PFSK-1 (cell line): ENCODE results near the gene XRCC1.

Experiments
- FOXP2 ChIP-seq: optimal IDR thresholded peaks from 2 replicates; pipeline ENCODE3; 2011; ENCODE audit warnings: borderline replicate concordance, control low read depth, inconsistent platforms; ENCODE audit not compliant: insufficient read depth; ENCODE audit errors: extremely low read length, extremely low read depth
- POLR2AphosphoS5 ChIP-seq: IDR thresholded peaks from 2 replicates; pipeline ENCODE4 v1.6.1; 2012; ENCODE audit warnings: low read depth, mild to moderate bottlenecking, control low read depth, low read length, moderate library complexity
- REST ChIP-seq, 2 experiments: IDR thresholded peaks; 2 replicates each; pipeline versions ENCODE4 v1.6.1 to v1.8.0; 2011 to 2012; ENCODE audit warnings: low read depth in 2 of 2, low read length in 2 of 2, control low read depth in 1 of 2, inconsistent platforms in 1 of 2, mild to moderate bottlenecking in 1 of 2, moderate library complexity in 1 of 2; ENCODE audit not compliant: insufficient read depth in 1 of 2
- SIN3A ChIP-seq: IDR thresholded peaks from 2 replicates; pipeline ENCODE4 v1.6.1; 2012; ENCODE audit warnings: mild to moderate bottlenecking, low read length, moderate library complexity, borderline replicate concordance; ENCODE audit not compliant: insufficient read depth
- TAF1 ChIP-seq: IDR thresholded peaks from 2 replicates; pipeline ENCODE4 v1.6.1; 2012; ENCODE audit warnings: low read length, control low read depth, borderline replicate concordance; ENCODE audit not compliant: insufficient read depth

- TF ChIP-seq SIN3A (no peak), REST (IDR thresholded peaks at IDR 0.05; ENCODE audit: insufficient read depth in 1 of 2, low read depth in 2 of 2, low read length in 2 of 2) (no peak), TAF1 (no peak), POLR2AphosphoS5 (no peak), FOXP2 (no peak)
Measured at GRCh38 chr19:43506629-43507028, 68.7 kb downstream of the XRCC1 start.
